ENCODE results near the gene BRK1.
A peak's percentile ranks its signal among the peaks of the same experiment; 100 is the strongest.
"Not testable (repeated sequence)": the region's sequence is repeated elsewhere in the genome, so short reads cannot be mapped to it uniquely, and the experiment has no call there.

The BRK1 gene

GRCh38 chr3:10145685-10146084 lies 30.2 kb downstream of the BRK1 start:
- no peak for DNase-seq

GRCh38 chr3:10149226-10149625 lies 33.8 kb downstream of the BRK1 start:
- no peak for DNase-seq

- no peak for DNase-seq
Observed at GRCh38 chr3:10150987-10151386, 35.5 kb downstream of the BRK1 start.

- no peak for DNase-seq
Observed at GRCh38 chr3:10154335-10155122, 39.1 kb downstream of the BRK1 start.

- DNase-seq: no peak
Observed at GRCh38 chr3:10155123-10155472, 39.6 kb downstream of the BRK1 start.

GRCh38 chr3:10155658-10156057 lies 40.2 kb downstream of the BRK1 start:
- no peak for DNase-seq

GRCh38 chr3:10157031-10157430 lies 41.6 kb downstream of the BRK1 start:
- no peak for DNase-seq

- DNase-seq: not testable (repeated sequence)
Observed at GRCh38 chr3:10158555-10158954, 43.1 kb downstream of the BRK1 start.

- DNase-seq: peak; percentile 40
Observed at GRCh38 chr3:10160346-10160745, 44.9 kb downstream of the BRK1 start.

- no peak for DNase-seq
Observed at GRCh38 chr3:10160925-10161324, 45.5 kb downstream of the BRK1 start.

- DNase-seq: no peak
Observed at GRCh38 chr3:10162185-10162584, 46.7 kb downstream of the BRK1 start.

GRCh38 chr3:10164201-10164545 lies 48.7 kb downstream of the BRK1 start:
- DNase-seq: not testable (repeated sequence)

- peak; percentile 56 for DNase-seq
Observed at GRCh38 chr3:10164546-10165393, 49.3 kb downstream of the BRK1 start, which contains the start of gene IRAK2. IRAK2 (plus strand) TSS chr3:10164919; CDS start chr3:10164955, 36 bp downstream.

- DNase-seq: no peak
Observed at GRCh38 chr3:10166213-10166604, 50.7 kb downstream of the BRK1 start.

- no peak for DNase-seq
Observed at GRCh38 chr3:10169000-10169496, 53.6 kb downstream of the BRK1 start.

- no peak for DNase-seq
Observed at GRCh38 chr3:10170915-10171478, 55.5 kb downstream of the BRK1 start.

GRCh38 chr3:10173095-10173925 lies 57.8 kb downstream of the BRK1 start:
- DNase-seq: no peak

- peak; percentile 67 for DNase-seq
Observed at GRCh38 chr3:10173926-10174435, 58.5 kb downstream of the BRK1 start.

- DNase-seq: not testable (repeated sequence)
Observed at GRCh38 chr3:10175334-10175733, 59.9 kb downstream of the BRK1 start.

- not testable (repeated sequence) for DNase-seq
Observed at GRCh38 chr3:10176150-10176549, 60.7 kb downstream of the BRK1 start.
